ENCODE measurements around the gene TMEM63A. TPM values are rescaled to one million over a fixed set of nuclear protein-coding genes. Genes with fewer than 3 reads are reported as not detected.
A peak's percentile ranks its signal among the peaks of the same experiment; 100 is the strongest.
"Not testable (repeated sequence)": the region's sequence is repeated elsewhere in the genome, so short reads cannot be mapped to it uniquely, and the experiment has no call there.

TMEM63A gene
- total RNA-seq, 3 donors from 2014 or later: 69.6 to 88.0 (median 80.6) TPM

DNA sequence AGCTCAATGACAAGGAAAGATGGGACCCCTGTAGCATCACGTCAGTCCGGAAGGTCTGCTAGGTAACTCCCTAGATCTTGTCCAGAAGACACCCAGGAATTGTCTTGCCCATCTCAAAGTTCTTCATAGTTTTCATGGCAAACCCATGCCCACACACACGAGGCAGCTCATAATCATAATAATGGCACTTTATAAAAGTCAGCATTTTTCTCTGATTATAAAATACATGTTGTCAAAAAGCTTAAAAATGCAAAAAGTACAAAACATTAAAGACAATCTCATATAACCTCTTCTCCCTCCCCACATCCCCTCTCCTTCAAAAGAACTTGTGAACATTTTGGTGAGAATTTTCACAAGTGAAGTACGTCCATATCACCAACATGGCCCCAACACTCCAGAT lies 41.5 kb downstream of the TMEM63A start:
- no peaks in the 10 kb centered on the region for H3K27me3 ChIP-seq
- H3K9me3 ChIP-seq: no peaks in the 10 kb centered on the region
- H3K36me3 ChIP-seq: no peaks in the 10 kb centered on the region
- no peak overlapping the region for H3K4me3 ChIP-seq
- H3K27ac ChIP-seq: no peak overlapping the region
- intact Hi-C loops (cut with DNase I; ENCODE audit: low total_unique reads): no loop called here
- DNase-seq (ENCODE audit: low spot score in 2 of 2): no peak
- TF ChIP-seq POLR2A (IDR thresholded peaks at IDR 0.05) (no peak), POLR2AphosphoS5 (IDR thresholded peaks at IDR 0.05) (no peak)
- TF ChIP-seq, protein P1, sequence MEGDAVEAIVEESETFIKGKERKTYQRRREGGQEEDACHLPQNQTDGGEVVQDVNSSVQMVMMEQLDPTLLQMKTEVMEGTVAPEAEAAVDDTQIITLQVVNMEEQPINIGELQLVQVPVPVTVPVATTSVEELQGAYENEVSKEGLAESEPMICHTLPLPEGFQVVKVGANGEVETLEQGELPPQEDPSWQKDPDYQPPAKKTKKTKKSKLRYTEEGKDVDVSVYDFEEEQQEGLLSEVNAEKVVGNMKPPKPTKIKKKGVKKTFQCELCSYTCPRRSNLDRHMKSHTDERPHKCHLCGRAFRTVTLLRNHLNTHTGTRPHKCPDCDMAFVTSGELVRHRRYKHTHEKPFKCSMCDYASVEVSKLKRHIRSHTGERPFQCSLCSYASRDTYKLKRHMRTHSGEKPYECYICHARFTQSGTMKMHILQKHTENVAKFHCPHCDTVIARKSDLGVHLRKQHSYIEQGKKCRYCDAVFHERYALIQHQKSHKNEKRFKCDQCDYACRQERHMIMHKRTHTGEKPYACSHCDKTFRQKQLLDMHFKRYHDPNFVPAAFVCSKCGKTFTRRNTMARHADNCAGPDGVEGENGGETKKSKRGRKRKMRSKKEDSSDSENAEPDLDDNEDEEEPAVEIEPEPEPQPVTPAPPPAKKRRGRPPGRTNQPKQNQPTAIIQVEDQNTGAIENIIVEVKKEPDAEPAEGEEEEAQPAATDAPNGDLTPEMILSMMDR (IDR thresholded peaks at IDR 0.05): no peak
- H3K4me1 ChIP-seq: no peaks in the 10 kb centered on the region

GRCh38 chr1:225840223-225840610 lies 42.0 kb downstream of the TMEM63A start:
- no peak for DNase-seq (ENCODE audit: low spot score in 2 of 2)
- Histone ChIP-seq H3K27ac (no peak overlapping the region), H3K4me3 (no peak overlapping the region), H3K27me3 (no peaks in the 10 kb centered on the region), H3K4me1 (no peaks in the 10 kb centered on the region), H3K9me3 (no peaks in the 10 kb centered on the region), H3K36me3 (no peaks in the 10 kb centered on the region)
- no peak for TF ChIP-seq POLR2AphosphoS5 (IDR thresholded peaks at IDR 0.05)
- TF ChIP-seq, protein P1 (IDR thresholded peaks at IDR 0.05): no peak
- TF ChIP-seq POLR2A (IDR thresholded peaks at IDR 0.05): no peak
- intact Hi-C loops (cut with DNase I; ENCODE audit: low total_unique reads): no loop called here

DNA sequence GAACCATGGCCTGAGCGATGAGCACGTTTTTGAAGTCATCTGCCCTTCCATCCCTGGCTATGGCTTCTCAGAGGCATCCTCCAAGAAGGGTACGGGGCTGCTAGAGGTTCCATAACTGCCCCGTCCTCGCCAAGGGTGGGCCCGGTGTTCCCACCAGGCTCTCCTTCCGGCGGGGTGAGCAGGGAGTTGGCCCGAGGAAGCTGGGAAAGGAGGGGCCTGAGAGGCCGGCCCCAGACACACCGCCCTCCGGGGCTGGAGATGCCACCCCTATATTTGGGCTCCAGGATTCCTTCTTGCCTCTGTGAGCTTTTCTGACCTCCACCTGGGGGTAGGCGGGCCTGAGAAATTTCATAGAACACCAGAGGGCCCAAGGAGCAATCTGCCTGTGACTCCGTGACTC lies 43.4 kb downstream of the TMEM63A start:
- Histone ChIP-seq H3K27ac (no peak overlapping the region), H3K9me3 (no peaks in the 10 kb centered on the region), H3K4me3 (no peak overlapping the region), H3K27me3 (no peaks in the 10 kb centered on the region), H3K4me1 (no peaks in the 10 kb centered on the region), H3K36me3 (no peaks in the 10 kb centered on the region)
- TF ChIP-seq, protein P1 (IDR thresholded peaks at IDR 0.05): no peak
- no peak for TF ChIP-seq POLR2A (IDR thresholded peaks at IDR 0.05)
- TF ChIP-seq POLR2AphosphoS5 (IDR thresholded peaks at IDR 0.05): no peak
- DNase-seq (ENCODE audit: low spot score in 2 of 2): no peak
- intact Hi-C loops (cut with DNase I; ENCODE audit: low total_unique reads): loop anchor here (1.0 kb wide), 1 partner anchor 35 kb away; no protein-coding TSS in a partner anchor

GRCh38 chr1:225836296-225836695 lies 45.9 kb downstream of the TMEM63A start:
- intact Hi-C loops (cut with DNase I; ENCODE audit: low total_unique reads); H3K4me1 ChIP-seq; H3K27me3 ChIP-seq; H3K36me3 ChIP-seq; H3K9me3 ChIP-seq; DNase-seq (ENCODE audit: low spot score in 2 of 2); H3K4me3 ChIP-seq: not testable (repeated sequence)
- H3K27ac ChIP-seq: peak overlapping the region in 1 of 2 donors; percentile 21

GRCh38 chr1:225835856-225836255 lies 46.3 kb downstream of the TMEM63A start:
- no peaks in the 10 kb centered on the region for H3K36me3 ChIP-seq
- TF ChIP-seq POLR2AphosphoS5 (IDR thresholded peaks at IDR 0.05) (no peak), POLR2A (IDR thresholded peaks at IDR 0.05) (no peak)
- TF ChIP-seq, protein P1 (IDR thresholded peaks at IDR 0.05): no peak
- no peak overlapping the region for H3K4me3 ChIP-seq
- no peaks in the 10 kb centered on the region for H3K27me3 ChIP-seq
- DNase-seq (ENCODE audit: low spot score in 2 of 2): no peak
- no peaks in the 10 kb centered on the region for H3K9me3 ChIP-seq
- intact Hi-C loops (cut with DNase I; ENCODE audit: low total_unique reads): no loop called here
- peak overlapping the region; percentile 21 to 45 for H3K27ac ChIP-seq
- no peaks in the 10 kb centered on the region for H3K4me1 ChIP-seq

Data from breast epithelium (tissue), 4 donors.